Measurements from ENCODE around the gene SNAP91.

DNA sequence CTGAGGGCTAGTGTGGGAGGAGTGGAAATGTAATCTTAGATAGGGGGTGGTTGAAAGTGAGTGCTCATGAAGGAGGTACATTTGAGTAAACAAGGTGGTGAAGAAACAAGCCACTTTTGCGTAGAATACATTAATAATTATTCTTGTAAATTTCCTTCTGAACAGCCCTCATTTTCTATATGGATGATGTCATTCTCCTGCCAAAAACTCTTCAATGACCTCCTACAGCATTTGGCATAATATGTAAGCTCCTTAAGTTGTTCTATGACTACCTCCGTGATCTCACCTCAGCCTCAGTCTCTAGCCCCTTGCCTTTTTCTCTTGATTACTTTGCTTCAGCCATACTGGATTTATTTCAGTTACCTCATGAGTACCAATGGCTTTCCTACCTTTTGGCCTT is 14.0 kb upstream of the SNAP91 start:
- TF ChIP-seq, protein P1, sequence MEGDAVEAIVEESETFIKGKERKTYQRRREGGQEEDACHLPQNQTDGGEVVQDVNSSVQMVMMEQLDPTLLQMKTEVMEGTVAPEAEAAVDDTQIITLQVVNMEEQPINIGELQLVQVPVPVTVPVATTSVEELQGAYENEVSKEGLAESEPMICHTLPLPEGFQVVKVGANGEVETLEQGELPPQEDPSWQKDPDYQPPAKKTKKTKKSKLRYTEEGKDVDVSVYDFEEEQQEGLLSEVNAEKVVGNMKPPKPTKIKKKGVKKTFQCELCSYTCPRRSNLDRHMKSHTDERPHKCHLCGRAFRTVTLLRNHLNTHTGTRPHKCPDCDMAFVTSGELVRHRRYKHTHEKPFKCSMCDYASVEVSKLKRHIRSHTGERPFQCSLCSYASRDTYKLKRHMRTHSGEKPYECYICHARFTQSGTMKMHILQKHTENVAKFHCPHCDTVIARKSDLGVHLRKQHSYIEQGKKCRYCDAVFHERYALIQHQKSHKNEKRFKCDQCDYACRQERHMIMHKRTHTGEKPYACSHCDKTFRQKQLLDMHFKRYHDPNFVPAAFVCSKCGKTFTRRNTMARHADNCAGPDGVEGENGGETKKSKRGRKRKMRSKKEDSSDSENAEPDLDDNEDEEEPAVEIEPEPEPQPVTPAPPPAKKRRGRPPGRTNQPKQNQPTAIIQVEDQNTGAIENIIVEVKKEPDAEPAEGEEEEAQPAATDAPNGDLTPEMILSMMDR (IDR thresholded peaks at IDR 0.05; ENCODE audit: low read depth, low read length, missing input control) = no peak
- TF ChIP-seq FOXA2 (IDR thresholded peaks at IDR 0.05) (no peak), EGR1 (IDR thresholded peaks at IDR 0.05; ENCODE audit: low read depth in 2 of 2) (no peak)

Measured in liver (tissue), 3 donors.